Measurements from ENCODE around the gene ERI3.

GRCh38 chr1:44263568-44264450, 91.2 kb downstream of the ERI3 start:
- no peak for TF ChIP-seq POLR2A (IDR thresholded peaks at IDR 0.05; ENCODE audit: low read length)
- TF ChIP-seq CTCF (IDR thresholded peaks at IDR 0.05): no peak
- TF ChIP-seq EP300 (IDR thresholded peaks at IDR 0.05): no peak
- TF ChIP-seq REST (IDR thresholded peaks at IDR 0.05): no peak
- TF ChIP-seq, protein P1, sequence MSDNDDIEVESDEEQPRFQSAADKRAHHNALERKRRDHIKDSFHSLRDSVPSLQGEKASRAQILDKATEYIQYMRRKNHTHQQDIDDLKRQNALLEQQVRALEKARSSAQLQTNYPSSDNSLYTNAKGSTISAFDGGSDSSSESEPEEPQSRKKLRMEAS (IDR thresholded peaks at IDR 0.05): no peak
- TF ChIP-seq MAZ (IDR thresholded peaks at IDR 0.05; ENCODE audit: borderline replicate concordance, low read depth, low read length): no peak
- no peak for TF ChIP-seq ZNF302 (CRISPR knock-in tag; IDR thresholded peaks at IDR 0.05)
- TF ChIP-seq, protein P2, sequence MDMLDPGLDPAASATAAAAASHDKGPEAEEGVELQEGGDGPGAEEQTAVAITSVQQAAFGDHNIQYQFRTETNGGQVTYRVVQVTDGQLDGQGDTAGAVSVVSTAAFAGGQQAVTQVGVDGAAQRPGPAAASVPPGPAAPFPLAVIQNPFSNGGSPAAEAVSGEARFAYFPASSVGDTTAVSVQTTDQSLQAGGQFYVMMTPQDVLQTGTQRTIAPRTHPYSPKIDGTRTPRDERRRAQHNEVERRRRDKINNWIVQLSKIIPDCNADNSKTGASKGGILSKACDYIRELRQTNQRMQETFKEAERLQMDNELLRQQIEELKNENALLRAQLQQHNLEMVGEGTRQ (IDR thresholded peaks at IDR 0.05): no peak
- no peak for TF ChIP-seq KDM1A (IDR thresholded peaks at IDR 0.05; ENCODE audit: low read depth)
- no peak for TF ChIP-seq RCOR1 (IDR thresholded peaks at IDR 0.05; ENCODE audit: low read depth, low read length)
- no peak for TF ChIP-seq CHD2 (IDR thresholded peaks at IDR 0.05; ENCODE audit: low read length, partially characterized antibody)
